OCI-LY3 (cell line): Measurements from ENCODE around the gene FAM53A.
"Not testable (repeated sequence)": the region's sequence is repeated elsewhere in the genome, so short reads cannot be mapped to it uniquely, and the experiment has no call there.

ENCODE experiments used
- H2AFZ ChIP-seq: fragments of 200-600, 300-600 bp; shearing (Covaris generic); 2 replicates; pipeline ENCODE4 v1.6.0; 2014; ENCODE audit warnings: antibody characterized with exemption, low read depth, low read length
- H3K27ac ChIP-seq: fragments of 200-600, 300-600 bp; sonication (generic); 2 replicates; pipeline ENCODE4 v1.5.1; 2014; ENCODE audit warnings: mild to moderate bottlenecking, low read length, moderate library complexity, mixed read lengths
- H3K27me3 ChIP-seq: fragments of 200-600, 300-600 bp; sonication (generic); 2 replicates; pipeline ENCODE4 v1.6.1; 2014; ENCODE audit warnings: low read depth, low read length, mixed read lengths
- H3K36me3 ChIP-seq: fragments of 200-600, 300-600 bp; sonication (generic); replicated peaks from 2 replicates; pipeline ENCODE3; 2014; ENCODE audit warnings: low read depth, low read length, mixed read lengths
- H3K4me1 ChIP-seq: fragments of 300-600, 200-600 bp; sonication (generic); 2 replicates; pipeline ENCODE4 v1.6.1; 2014; ENCODE audit warnings: low read length, mixed read lengths
- H3K4me2 ChIP-seq: fragments of 200-600, 300-600 bp; sonication (generic); 2 replicates; pipeline ENCODE4 v1.6.1; 2014; ENCODE audit warnings: low read length, mixed read lengths
- H3K4me3 ChIP-seq: fragments of 300-600, 200-600 bp; sonication (generic); 2 replicates; pipeline ENCODE4 v1.5.1; 2014; ENCODE audit warnings: antibody characterized with exemption, mild to moderate bottlenecking, low read length, moderate library complexity
- H3K79me2 ChIP-seq: fragments of 300-600, 200-600 bp; shearing (Covaris generic); 2 replicates; pipeline ENCODE4 v1.6.1; 2014; ENCODE audit warnings: mild to moderate bottlenecking, low read length, mixed read lengths
- H3K9ac ChIP-seq: fragments of 300-600, 200-600 bp; shearing (Covaris generic); 2 replicates; pipeline ENCODE4 v1.6.0; 2014; ENCODE audit warnings: mild to moderate bottlenecking, low read length, moderate library complexity
- H3K9me3 ChIP-seq: fragments of 200-600, 300-600 bp; shearing (Covaris generic); 2 replicates; pipeline ENCODE4 v1.6.1; 2014; ENCODE audit warnings: low read length, mixed read lengths; ENCODE audit not compliant: insufficient read depth
- H4K20me1 ChIP-seq: fragments of 200-600, 300-600 bp; sonication (generic); 2 replicates; pipeline ENCODE4 v1.6.1; 2016; ENCODE audit warnings: low read length, mixed read lengths; ENCODE audit not compliant: insufficient read depth
- CTCF ChIP-seq: fragments of 200-600, 300-600 bp; sonication (generic); IDR thresholded peaks from 2 replicates; pipeline ENCODE4 v1.5.1; 2014; ENCODE audit warnings: antibody characterized with exemption, low read length, low read depth
- EZH2phosphoT487 ChIP-seq: fragments of 200-600 bp; shearing (Covaris generic); IDR thresholded peaks from 2 replicates; pipeline ENCODE4 v1.6.1; 2018; ENCODE audit warnings: antibody characterized with exemption, mixed run types, low read depth

The FAM53A gene

GRCh38 chr4:1642196-1642951, 41.7 kb downstream of the FAM53A start:
- no peak overlapping the region for H3K9ac ChIP-seq
- H3K36me3 ChIP-seq: no peaks in the 10 kb centered on the region
- TF ChIP-seq EZH2phosphoT487 (no peak), CTCF (no peak)
- no peaks in the 10 kb centered on the region for H4K20me1 ChIP-seq
- H3K4me2 ChIP-seq: no peak overlapping the region
- no peak overlapping the region for H3K27ac ChIP-seq
- H3K27me3 ChIP-seq: peaks cover 6% of the 10 kb centered on the region; the same call in 1 of the 2 replicates
- no peak overlapping the region for H2AFZ ChIP-seq
- no peaks in the 10 kb centered on the region for H3K79me2 ChIP-seq
- H3K9me3 ChIP-seq: no peaks in the 10 kb centered on the region
- H3K4me3 ChIP-seq: no peak overlapping the region
- no peaks in the 10 kb centered on the region for H3K4me1 ChIP-seq

GRCh38 chr4:1641671-1642070, 42.4 kb downstream of the FAM53A start:
- no peaks in the 10 kb centered on the region for H4K20me1 ChIP-seq
- H3K4me1 ChIP-seq: no peaks in the 10 kb centered on the region
- no peaks in the 10 kb centered on the region for H3K9me3 ChIP-seq
- no peak for TF ChIP-seq CTCF
- TF ChIP-seq EZH2phosphoT487: no peak
- no peak overlapping the region for H3K9ac ChIP-seq
- no peaks in the 10 kb centered on the region for H3K79me2 ChIP-seq
- H3K27me3 ChIP-seq: peaks cover 6% of the 10 kb centered on the region; the same call in 1 of the 2 replicates
- no peak overlapping the region for H2AFZ ChIP-seq
- H3K27ac ChIP-seq: no peak overlapping the region
- H3K36me3 ChIP-seq: no peaks in the 10 kb centered on the region
- no peak overlapping the region for H3K4me3 ChIP-seq
- no peak overlapping the region for H3K4me2 ChIP-seq

GRCh38 chr4:1640716-1641503, 43.2 kb downstream of the FAM53A start:
- H3K4me3 ChIP-seq, H3K36me3 ChIP-seq, H2AFZ ChIP-seq, H3K4me2 ChIP-seq, H3K27me3 ChIP-seq, H4K20me1 ChIP-seq, H3K27ac ChIP-seq, H3K9ac ChIP-seq, H3K79me2 ChIP-seq, H3K4me1 ChIP-seq, H3K9me3 ChIP-seq: not testable (repeated sequence)

GRCh38 chr4:1640190-1640589, 43.9 kb downstream of the FAM53A start:
- no peaks in the 10 kb centered on the region for H3K79me2 ChIP-seq
- H3K4me1 ChIP-seq: no peaks in the 10 kb centered on the region
- no peaks in the 10 kb centered on the region for H3K36me3 ChIP-seq
- no peak overlapping the region for H3K9ac ChIP-seq
- peaks cover 6% of the 10 kb centered on the region; the same call in 1 of the 2 replicates for H3K27me3 ChIP-seq
- no peak overlapping the region for H3K4me3 ChIP-seq
- no peaks in the 10 kb centered on the region for H4K20me1 ChIP-seq
- H3K27ac ChIP-seq: no peak overlapping the region
- H3K4me2 ChIP-seq: no peak overlapping the region
- TF ChIP-seq EZH2phosphoT487 (no peak), CTCF (no peak)
- H2AFZ ChIP-seq: no peak overlapping the region
- no peaks in the 10 kb centered on the region for H3K9me3 ChIP-seq
